ENCODE data around the gene DGKA.
"Not testable (repeated sequence)": the region's sequence is repeated elsewhere in the genome, so short reads cannot be mapped to it uniquely, and the experiment has no call there.

DNA sequence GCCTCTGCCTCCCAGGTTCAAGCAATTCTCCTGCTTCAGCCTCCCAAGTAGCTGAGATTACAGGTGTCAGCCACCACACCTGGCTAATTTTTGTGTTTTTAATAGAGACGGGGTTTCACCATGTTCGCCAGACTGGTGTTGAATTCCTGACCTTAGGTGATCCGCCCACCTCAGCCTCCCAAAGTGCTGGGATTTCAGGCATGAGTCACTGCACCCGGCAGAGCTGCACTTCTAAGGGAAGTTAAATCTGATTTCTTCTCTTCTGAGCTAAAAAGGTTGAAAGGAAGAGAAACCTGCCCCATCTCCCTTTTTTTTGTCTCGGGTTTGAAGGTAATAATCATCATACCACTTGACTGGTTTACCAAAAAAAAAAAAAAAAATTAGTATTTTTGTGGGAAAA lies 50.9 kb downstream of the DGKA start:
- TF ChIP-seq POLR2A, CTCF (IDR thresholded peaks at IDR 0.05): not testable (repeated sequence)
